HG02610 (cell line): Measurements from ENCODE around the gene KCNK15.

Experiments used
- ATAC-seq: cut with Tn5 transposase; IDR thresholded peaks from one replicate; pipeline ENCODE4 v1.9.1; 2021; ENCODE audit warnings: mild to moderate bottlenecking, moderate library complexity; ENCODE audit not compliant: unreplicated experiment

The KCNK15 gene

GRCh38 chr20:44787299-44787698 is 41.6 kb downstream of the KCNK15 start:
- no peak for ATAC-seq

- no peak for ATAC-seq
These were observed 43.2 kb downstream of the KCNK15 start for GRCh38 chr20:44788706-44789456.

DNA sequence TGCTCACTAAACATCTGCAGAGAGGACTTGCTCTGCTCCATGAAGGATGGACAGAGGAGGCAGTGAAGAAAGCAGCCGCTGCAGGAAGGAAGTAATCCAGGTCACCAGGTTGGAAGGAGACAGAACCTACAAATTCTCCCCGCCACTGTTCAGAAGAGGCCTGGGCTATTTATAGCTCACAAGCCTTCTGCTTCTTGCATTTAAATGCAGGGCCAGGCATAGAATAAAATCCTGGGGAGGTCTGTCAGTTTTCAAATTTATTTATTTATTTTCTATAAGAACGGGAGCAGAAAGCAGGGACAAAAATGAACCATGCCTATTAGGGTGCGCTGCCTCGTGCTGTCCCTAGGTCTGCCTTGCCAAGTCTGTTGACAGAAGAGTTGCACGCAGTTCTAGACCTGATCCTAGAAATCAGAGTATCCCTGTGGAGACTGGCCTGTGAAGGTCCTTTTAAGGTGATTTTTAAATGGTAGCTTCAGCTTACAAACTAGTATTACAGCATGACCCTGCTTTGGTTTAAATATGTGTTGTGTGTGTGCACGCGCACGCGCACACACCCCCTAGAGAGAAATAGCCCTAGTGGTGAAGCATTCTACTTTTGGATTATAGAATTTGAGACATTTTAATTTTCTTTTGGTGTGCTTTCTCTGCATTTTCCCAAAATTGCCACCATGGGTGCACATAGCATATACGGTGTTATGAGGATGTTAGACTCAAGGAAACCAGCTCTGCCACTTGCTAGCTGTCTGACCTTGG is 45.2 kb downstream of the KCNK15 start:
- no peak for ATAC-seq

DNA sequence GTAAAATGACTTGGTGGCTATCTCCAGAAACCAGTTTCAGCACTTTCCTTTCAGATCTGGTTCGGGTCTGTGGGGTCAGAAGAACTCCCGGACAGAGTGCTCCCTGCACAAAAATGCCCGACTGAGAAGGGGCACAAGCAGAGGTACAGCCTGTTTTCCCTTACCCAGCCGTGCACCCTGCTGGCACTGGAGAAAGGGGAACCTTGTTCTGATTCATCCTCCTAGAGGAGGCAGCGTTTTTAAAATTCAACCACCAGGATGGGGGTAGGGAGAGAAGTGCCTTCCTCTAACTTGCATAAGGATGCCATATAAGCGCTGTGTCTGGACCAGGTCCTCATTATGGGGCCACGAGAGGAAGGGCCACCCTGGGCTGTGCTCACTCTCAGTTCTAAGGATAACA is 47.1 kb downstream of the KCNK15 start:
- no peak for ATAC-seq

- no peak for ATAC-seq
These were observed 50.2 kb downstream of the KCNK15 start for GRCh38 chr20:44795836-44796235.

DNA sequence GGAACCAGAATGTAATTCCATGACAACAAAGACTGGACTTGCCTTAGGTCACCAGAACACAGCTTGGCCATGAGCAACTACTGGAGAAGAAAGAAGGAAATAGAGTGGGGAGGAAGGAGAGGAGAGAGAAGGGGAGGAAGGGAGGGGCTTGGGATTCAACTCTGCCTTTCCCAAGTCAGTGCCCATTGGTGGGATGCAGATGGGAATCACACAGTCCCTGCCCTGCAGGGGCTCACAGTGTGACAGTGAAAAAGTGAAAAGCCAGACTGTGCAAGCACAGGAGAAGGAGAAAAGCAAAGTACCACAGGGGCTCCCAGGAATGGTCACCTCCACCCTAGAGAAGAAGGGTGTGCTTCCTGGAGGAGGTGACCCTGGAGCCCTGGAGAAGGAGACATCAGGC is 50.6 kb downstream of the KCNK15 start:
- ATAC-seq: no peak

DNA sequence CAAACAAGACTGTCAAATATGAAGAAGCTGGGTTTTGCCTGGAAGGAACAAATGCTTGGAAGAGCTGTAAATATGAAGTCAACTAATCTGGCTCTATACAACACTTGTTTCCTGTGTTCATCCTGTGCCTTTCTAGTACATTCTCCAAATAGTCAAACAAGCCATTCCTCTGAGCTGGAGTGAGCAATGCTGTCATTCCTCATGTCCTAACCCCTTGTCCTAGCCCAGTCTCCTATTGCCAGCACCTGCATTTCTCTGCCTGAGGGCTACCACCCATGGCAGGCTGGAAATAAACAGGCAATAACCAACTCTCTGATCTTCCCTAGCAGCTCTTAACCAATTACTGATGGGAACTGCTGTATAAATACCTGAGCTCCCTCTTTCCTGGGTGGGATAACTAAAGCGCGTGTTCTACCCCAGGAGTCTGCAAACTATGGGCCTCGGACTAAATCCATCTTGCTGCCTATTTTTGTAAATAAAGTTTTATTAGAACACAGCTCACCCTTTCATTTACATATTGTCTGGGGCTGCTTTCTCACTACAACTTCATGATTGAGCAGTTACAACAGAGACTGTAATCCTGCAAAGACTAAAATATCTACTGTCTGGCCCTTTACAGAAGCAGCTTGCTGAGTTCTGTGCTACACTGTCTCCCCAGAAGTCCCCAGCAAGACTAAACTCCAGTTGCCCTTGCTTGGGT is 51.2 kb downstream of the KCNK15 start:
- ATAC-seq: no peak

DNA sequence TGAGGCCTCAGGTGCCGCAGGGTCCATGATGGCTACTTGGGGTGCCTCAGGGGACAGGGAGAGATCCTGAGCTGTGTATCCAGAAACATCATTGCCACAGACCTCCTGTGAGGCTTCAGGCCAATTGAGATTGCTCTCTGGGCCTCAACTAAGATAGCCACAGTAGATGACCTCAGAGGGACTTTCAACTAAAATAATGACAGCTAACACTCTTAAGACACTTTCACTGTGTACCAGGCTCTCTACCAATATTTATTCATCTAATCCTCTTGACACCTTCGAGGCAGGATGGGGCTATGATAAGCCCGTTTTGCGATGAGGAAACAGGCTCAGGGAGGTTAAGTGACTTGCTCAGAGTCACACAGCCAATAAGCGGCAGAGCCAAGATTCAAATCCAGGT is 54.0 kb downstream of the KCNK15 start:
- no peak for ATAC-seq

DNA sequence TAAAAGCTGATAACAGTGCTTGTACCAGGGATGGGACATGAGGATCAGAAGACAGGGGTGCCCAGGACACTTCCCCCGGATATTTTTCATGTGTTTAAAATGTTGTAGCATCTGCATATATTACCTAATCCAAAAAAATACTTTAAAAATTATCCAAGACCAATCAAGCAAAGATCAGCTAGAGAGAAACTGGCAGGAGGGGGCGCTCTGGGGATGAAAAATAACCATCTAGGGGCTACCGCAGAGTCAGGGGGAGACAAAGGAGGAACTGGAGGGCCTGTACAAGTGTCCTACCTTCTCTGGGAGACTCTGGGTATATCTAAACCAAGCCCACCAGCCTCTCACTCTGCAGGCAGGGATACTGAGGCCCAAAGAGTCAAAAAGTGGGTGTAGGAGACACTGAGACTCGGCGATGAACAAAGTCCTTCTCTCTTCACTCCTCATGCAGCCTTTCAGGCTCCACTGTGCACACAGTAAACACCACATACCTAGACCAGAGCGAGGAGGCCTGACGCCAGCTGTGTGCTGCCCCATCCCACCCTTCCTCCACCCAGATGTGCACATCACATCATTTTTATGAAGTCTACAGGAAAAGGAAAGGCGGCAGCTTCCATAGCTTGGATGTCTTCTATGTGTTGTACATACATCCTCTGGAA is 54.9 kb downstream of the KCNK15 start:
- no peak for ATAC-seq
